GM19463 (cell line): ENCODE data around the gene PANX1.
"Not testable (repeated sequence)": the region's sequence is repeated elsewhere in the genome, so short reads cannot be mapped to it uniquely, and the experiment has no call there.

ENCODE experiments used
- ATAC-seq: cut with Tn5 transposase; IDR thresholded peaks from one replicate; pipeline ENCODE4 v1.9.1; 2021; ENCODE audit warnings: mild to moderate bottlenecking, moderate library complexity; ENCODE audit not compliant: unreplicated experiment

The PANX1 gene

DNA sequence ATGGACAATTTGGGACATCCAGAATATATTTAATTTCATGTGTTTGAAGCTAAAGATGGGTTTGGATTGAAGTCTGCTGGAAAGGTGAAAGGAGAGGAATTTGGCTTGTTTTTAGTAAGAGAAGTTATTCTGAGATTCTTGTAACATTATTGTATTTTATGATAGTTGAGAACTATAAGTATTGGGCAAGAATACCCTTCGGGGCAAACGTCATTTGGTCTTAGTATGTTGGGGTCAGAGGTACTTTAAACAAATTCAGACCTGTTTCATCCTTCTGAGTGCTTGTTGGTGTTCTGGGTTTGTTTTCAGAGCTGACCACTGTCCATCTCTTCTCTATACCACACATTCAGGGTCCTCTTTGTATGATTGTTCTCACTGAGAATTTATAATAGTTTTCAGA is 19.5 kb downstream of the PANX1 start:
- no peak for ATAC-seq

- no peak for ATAC-seq
These were observed 20.9 kb downstream of the PANX1 start for GRCh38 chr11:94149431-94150017.

GRCh38 chr11:94150056-94150455 is 21.4 kb downstream of the PANX1 start:
- no peak for ATAC-seq

DNA sequence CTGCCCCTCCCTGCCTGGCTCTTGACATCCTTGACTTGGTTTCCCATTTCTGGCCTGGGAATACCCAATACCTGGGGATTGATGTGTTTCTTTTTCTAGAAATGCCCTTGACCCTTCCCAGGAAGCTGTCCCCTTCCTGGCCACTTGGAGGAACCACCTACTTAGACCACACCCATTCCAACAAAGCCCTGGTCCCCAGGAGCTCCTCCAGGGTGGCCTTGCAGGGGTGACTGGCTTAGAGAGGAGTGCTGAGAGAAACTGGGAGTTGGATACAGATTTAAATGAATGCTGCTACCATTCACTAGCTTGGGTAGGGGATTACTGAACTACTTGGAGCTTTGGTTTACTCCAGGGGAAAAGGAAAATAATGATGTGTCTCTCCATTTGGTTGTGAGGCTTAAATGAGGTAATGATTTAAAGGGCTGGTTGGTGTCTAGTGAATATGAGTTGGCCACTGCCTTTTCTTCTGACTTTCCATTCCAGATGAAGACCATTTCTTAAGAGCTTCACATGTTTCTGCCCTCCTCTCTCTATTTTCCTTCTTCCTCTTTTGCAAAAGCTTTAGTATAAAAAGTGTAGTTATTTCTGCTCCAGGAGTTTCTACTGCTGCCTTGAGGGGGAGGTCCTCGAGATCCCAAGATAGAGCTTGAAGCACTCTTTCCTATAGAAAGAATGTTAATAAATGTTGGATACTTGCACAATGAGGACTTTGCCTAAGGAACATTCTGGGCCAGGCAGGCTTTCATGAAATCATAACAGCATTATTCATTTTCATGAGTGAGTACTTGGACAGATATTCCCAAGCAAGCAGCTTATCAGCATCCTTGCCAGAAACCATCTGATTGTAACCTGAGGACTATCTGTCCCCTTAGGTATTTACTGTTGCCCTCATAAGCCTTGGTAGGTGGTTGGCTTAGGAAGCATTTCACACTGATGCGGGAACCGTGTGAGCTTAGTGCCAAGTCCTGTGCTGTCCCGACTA is 22.4 kb downstream of the PANX1 start:
- ATAC-seq = no peak

GRCh38 chr11:94151903-94152677 is 23.4 kb downstream of the PANX1 start:
- peak; percentile 64 for ATAC-seq

- ATAC-seq = no peak
These were observed 24.0 kb downstream of the PANX1 start for GRCh38 chr11:94152678-94153065.

DNA sequence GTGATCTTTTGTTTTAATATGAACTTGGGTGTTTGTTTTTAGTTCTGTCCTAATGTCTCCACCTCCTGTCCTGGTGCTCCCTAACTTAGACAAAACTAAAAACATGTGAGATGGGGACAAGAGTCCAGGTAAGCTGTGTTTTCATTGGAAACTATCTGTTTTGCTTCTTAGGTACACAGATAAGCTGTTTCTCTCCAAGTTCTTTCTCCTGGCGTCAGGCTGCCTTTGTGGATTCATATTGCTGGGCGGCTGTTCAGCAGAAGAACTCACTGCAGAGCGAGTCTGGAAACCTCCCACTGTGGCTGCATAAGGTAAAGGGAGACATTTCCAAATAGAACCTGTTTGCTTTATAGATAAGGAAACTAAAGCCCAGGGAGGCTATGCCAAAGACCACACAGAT is 24.7 kb downstream of the PANX1 start:
- ATAC-seq = no peak

DNA sequence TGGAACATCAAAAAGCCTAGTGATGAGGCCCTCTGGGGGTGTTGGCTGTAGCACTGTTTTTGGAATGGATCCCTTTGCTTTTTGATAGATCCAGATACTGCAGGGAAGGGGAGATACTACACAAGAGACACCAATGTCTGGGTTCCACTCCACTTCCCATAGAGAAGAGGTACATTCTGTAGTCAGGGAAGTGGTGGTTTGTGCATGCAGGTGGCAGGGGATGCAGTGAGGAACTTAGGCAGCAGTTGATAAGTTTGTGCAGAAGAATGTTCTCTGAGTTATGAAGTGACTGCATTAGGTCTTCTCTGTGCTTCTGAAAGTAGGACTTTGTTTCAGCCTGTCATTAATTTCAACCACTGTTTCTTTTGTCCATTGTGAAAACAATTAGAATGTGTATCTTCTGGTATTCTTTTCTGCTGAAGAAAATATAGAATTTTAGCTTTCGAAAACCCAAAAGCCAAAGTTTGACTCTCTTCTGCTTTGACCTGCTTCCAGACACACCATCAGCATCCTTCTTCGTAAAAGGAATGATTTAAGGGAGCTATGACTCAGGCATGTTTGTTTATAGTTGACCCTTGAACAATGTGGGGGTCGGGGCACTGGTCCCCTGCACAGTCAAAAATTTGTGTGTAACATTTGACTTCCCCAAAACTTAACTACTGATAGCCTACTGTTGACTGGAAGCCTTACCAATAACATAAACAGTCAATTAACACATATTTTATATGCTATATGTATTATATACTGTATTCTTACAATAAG is 25.6 kb downstream of the PANX1 start:
- ATAC-seq = no peak

GRCh38 chr11:94157339-94157738 is 28.7 kb downstream of the PANX1 start:
- not testable (repeated sequence) for ATAC-seq

DNA sequence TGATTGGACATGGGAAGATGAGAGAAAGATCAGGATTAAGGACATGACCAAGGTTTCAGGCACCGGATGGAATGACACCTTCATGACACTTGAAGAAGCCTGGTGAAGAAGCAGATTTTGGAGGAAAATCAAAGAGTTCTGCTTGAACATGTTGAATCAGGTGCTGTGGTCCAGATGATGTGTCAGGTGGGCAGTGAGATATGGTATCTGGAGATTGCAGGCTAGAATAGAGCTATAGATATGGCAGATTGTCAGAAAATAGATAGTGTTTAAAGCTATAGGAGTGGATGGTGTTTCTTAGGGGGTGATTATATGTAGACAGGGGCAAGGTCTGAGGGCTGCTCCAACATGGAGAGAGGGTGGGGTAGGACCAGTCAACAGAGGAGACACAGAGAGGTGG is 40.2 kb downstream of the PANX1 start:
- no peak for ATAC-seq

DNA sequence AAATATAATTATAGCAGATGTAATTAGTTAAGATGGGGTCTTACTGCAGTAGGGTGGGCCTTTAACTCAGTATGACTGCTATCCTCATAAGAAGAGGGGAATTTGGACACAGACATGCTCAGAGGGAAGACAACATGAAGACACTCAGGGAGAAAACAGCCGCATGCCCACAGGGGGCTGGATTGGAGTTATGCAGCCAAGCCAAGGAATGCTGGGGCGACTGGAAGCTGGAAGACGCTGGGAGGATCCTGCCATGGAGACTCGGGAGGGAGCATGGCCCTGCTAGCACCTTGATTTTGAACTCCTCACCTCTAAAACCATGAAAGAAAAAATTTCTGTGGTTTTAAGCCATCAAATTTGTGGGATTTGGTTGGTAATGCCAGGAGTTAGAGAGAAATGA is 40.9 kb downstream of the PANX1 start:
- ATAC-seq = no peak

GRCh38 chr11:94169930-94170545 is 41.4 kb downstream of the PANX1 start:
- ATAC-seq = no peak

DNA sequence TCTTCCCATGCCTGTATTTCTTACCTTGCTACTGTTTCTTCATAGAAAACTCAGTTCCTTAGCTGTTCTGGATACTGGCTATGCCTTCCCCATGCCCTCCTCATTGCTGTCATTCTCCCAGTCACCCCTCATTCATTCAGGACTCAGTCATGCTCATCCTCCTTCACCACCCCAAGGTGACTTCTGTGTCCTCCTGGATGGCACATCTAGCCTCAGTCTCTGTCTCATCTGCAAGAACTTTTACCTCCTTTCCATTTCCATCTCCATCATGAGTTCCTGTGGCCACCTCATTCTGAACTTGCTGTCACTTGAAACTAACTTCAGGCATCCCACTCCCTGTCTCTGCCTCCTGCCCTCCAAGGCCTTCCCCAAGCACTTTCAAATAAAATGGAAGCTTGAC is 42.3 kb downstream of the PANX1 start:
- no peak for ATAC-seq

- peak; percentile 46 for ATAC-seq
These were observed 43.2 kb downstream of the PANX1 start for GRCh38 chr11:94171693-94172440.

DNA sequence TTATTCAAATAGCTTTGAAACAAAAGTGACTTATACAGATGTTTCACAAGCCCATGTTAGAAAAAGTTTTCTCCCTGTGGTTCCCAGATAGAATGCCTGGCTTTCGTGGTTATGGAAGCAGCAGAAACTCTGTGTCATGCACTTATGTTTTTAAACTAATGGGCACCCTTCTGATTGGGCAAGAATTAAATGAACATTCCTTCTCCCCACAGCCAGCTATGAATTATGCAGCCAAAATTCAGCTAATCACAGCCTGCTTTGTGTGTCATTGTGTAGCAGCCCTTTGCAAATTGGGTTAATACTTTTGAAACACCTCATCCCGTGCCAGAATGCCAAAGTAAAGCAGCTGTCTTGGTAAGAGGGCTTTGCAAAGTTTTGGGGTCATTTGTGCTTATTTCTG is 46.9 kb downstream of the PANX1 start:
- ATAC-seq = no peak

GRCh38 chr11:94178331-94178730 is 49.7 kb downstream of the PANX1 start:
- ATAC-seq = no peak

DNA sequence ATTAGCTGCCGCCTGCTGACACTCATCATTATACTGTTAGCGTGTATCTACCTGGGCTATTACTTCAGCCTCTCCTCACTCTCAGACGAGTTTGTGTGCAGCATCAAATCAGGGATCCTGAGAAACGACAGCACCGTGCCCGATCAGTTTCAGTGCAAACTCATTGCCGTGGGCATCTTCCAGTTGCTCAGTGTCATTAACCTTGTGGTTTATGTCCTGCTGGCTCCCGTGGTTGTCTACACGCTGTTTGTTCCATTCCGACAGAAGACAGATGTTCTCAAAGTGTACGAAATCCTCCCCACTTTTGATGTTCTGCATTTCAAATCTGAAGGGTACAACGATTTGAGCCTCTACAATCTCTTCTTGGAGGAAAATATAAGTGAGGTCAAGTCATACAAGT is 51.1 kb downstream of the PANX1 start:
- ATAC-seq = no peak

- ATAC-seq = no peak
These were observed 52.9 kb downstream of the PANX1 start for GRCh38 chr11:94181526-94181925.

GRCh38 chr11:94181943-94182342 is 53.3 kb downstream of the PANX1 start:
- no peak for ATAC-seq
